ENCODE measurements around the gene ITGB1BP2.
"Not testable (repeated sequence)": the region's sequence is repeated elsewhere in the genome, so short reads cannot be mapped to it uniquely, and the experiment has no call there.

ITGB1BP2 gene

GRCh38 chrX:71301195-71301924 is at the start of gene ITGB1BP2:
ITGB1BP2 (plus strand) TSS chrX:71301750; CDS start chrX:71301807, 57 bp downstream.
- DNase-seq (ENCODE audit: low read depth) = no peak

DNA sequence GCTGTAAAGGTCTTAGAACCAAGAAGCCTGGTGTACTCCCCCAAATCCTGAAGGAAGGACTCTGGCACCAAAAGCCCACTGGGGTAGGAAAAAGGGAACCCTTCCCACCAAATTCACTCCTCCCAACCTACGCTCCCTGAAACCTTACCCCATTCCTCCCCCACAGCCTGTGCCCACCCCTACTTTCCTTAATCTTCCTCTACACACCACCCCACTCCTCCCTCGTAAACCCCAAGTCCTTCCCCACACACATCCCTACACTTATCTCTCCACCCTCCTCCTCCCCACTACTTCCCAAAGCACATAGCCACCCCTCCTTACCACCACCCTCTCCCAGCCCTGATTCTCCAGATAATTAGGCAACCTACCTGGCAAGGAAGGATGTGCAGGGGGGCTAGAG is 49.3 kb upstream of the ITGB1BP2 start:
- no peak for DNase-seq (ENCODE audit: low read depth)

DNA sequence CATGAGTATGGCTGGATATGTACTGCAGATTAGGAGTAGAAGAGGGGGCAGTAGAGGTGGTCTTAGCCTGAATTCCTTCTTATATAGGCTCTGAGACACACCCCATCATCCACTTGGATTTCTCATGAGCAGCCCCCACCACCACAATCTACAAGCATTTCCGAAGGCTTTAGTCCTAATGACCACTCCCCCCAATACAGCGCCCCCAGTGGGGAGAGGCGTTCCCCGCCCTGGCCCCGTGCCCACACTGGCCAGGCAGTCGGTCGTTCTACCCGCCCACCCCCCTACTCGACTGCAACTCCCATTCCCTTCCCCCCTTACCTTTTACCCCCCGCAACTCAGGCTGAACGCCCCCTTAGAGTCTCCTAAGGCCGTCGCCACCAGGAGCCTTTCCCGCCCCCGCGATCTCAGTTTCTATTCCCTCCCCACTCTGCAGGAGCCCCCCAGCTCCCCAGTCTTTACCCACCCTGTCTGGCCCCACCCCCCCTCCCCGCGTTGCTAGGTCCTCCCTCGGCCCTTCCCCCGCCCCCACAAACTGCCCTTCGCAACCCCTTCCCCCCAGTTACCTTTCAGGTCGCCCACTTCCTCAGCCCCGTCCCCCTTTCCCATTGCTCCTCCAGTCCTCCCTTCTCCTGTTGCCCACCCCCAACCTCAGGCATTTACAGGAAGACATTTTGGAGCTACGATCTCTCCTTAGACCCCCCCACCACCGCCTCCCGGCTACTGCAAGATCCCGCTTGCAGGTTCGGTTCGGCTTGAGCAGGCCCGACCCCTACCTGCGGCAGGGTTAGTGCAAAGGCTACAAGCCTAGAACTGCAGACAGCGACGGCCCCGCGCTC is 48.1 kb upstream of the ITGB1BP2 start:
- DNase-seq (ENCODE audit: low read depth) = peak; percentile 22

DNA sequence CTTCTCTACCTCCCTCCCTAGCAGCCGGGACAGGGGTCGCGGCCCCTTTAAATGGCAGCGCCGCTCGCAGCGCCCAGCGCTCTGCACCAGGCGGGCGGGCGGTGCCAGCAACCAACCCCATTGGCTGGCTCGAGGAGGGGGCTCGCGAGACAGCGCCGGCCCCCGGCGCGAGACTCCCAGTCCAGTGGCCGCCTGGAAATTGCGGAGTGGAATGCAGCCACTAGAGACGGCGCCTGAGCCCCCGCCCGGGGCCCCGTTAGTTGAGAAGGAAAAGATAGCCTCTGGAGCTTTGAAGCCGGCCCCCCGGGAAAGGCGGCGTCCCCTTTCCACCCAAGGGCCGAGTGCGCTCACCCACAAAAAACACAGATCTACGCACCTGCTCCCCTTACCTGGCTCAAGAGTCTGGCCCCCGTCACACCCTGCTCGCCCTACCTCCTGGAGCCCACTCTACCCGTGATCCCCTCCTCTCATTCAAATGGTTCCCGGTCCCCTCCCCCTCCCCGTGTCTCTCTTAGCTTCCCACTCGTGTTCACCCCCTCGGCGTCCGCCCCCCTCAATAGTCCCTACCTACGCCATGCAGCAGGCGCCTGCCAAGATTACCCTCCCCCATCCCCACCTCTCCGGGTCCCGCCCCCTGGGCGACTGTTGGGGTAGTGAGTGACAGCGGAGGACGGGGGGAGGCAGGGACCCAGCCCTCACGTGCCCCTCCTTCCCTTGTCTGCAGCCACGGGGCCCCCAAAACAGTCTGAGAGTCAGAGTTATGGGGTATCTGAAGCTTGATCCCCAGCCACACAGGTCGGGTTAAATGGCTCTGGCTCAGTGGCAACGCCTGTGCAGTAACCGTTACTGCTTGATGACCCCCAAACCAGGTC is 47.2 kb upstream of the ITGB1BP2 start, which contains the start of gene ZMYM3:
TSS of gene ZMYM3 (minus strand) at position 49 of the 872 bp plus-strand sequence. CDS start 885 bp downstream, outside the sequence.
- DNase-seq (ENCODE audit: low read depth) = peak; percentile 63

GRCh38 chrX:71256051-71256450 is 45.5 kb upstream of the ITGB1BP2 start:
- no peak for DNase-seq (ENCODE audit: low read depth)

DNA sequence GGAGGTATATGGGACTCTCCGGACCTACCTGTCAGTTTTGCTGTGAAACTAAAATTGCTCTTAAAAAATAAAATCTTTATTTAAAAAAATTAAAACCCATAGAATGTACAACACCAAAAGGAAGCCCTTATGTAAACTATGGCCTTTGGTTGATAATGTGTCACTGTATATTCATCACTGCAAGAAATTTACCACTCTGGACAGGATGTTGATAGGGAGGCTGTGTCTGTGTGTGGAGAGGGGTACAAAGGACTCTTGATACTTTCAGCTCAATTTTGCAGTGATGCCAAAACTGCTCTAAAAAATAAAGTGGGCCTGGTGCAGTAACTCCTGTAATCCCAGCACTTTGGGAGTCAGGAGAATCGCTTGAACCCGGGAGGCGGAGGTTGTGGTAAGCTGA is 44.7 kb upstream of the ITGB1BP2 start:
- no peak for DNase-seq (ENCODE audit: low read depth)

GRCh38 chrX:71268624-71269023 is 32.9 kb upstream of the ITGB1BP2 start:
- DNase-seq (ENCODE audit: low read depth) = not testable (repeated sequence)

- DNase-seq (ENCODE audit: low read depth) = no peak
These were observed 31.7 kb upstream of the ITGB1BP2 start for GRCh38 chrX:71269801-71270395.

- not testable (repeated sequence) for DNase-seq (ENCODE audit: low read depth)
These were observed 29.2 kb upstream of the ITGB1BP2 start for GRCh38 chrX:71272313-71272712.

DNA sequence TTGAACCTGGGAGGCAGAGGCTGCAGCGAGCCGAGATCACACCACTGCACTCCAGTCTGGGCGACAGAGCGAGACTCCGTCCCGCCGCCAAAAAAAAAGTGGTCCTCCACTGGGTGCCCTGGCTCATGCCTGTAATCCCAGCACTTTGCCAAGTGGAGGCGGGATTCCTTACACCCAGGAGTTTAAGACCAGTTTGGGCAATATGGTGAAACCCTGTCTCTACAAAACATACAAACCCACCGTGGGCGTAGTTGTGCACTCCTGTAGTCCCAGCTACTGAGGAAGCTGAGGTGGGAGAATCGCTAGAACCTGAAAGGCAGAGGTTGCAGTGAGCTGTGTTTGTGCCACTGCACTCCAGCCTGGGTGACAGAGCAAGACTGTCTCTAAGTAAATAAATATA is 20.2 kb upstream of the ITGB1BP2 start:
- DNase-seq (ENCODE audit: low read depth) = not testable (repeated sequence)

DNA sequence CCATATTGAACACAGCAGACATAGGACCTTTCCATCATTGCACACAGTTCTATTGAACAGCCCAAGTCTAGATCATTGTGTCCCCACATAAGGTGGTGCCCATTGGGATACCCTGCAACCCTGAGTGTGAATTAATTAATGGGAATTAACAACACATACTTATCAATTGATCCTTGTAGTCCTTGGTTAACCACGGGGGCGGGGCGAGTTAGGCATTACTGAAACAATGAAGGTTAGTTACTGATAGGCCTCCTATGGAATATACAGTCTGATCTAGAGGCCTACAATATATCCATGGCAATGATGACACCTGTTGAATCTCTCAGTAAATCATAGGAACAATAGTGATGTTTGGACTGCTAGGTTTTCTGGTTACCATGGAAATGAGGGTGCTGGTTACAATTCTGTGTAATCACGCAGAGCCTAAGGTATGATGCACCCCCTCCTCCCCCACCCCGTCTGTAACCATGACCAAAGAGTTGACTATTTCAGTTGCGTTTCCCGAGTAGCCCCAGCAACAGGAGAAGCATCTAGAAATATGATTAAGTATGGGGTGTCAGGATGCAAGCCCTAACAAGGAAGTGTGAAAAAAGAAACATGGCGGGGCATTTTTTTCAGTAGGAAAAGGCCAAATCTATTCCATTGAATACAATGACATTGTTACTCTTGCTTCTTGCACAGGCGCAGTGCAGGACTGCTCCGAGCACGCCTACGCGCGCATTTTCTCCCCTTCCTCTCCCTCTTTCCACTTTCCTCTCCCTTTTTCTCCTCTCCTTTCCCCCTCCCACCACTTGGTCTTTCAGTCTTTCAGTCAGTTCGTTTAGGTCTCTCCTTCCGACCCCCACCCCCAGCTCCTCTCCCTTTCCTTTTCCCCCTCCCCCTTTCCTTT is 18.8 kb upstream of the ITGB1BP2 start:
- DNase-seq (ENCODE audit: low read depth) = peak; percentile 29

GRCh38 chrX:71283403-71284143 is 18.0 kb upstream of the ITGB1BP2 start, which contains the start of gene NONO:
NONO (plus strand) TSS chrX:71283635; CDS start chrX:71290638, 7,003 bp downstream.
- DNase-seq (ENCODE audit: low read depth) = peak; percentile 94

GRCh38 chrX:71285929-71286328 is 15.6 kb upstream of the ITGB1BP2 start:
- no peak for DNase-seq (ENCODE audit: low read depth)

DNA sequence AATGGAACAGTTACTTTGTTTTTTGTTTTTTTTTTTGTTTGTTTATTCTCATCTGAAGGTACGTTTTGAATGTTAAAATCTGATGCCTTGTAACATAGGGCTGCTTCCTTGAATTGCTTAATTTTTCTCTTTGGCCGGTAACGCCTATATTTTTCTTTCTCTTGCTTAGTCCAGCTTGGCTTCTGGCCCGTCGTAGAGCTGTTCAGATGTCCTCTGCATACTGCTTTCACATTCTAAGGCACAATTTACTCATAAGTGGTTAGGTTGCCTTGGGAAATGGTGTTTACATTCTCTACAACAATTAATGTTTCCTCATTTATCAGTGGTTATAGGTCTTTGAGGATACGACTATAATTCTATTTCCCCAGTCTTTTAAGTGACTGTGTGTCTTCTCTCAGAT is 10.2 kb upstream of the ITGB1BP2 start:
- peak; percentile 27 for DNase-seq (ENCODE audit: low read depth)

- DNase-seq (ENCODE audit: low read depth) = no peak
These were observed 8.7 kb upstream of the ITGB1BP2 start for GRCh38 chrX:71292669-71293365.

DNA sequence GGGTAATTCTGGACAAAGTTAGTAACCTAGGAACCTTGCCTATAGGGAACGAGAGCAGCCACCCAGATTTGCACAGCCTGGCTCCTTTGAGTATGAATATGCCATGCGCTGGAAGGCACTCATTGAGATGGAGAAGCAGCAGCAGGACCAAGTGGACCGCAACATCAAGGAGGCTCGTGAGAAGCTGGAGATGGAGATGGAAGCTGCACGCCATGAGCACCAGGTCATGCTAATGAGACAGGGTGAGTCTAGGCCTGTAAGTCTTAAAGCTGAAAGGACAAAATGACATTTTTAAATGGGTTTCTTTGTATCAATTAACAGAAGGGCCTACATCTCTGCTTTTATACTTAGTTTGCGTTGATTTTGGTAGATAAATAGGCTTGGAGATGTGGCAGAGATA is 4.7 kb upstream of the ITGB1BP2 start:
- no peak for DNase-seq (ENCODE audit: low read depth)

- no peak for DNase-seq (ENCODE audit: low read depth)
These were observed 3.4 kb upstream of the ITGB1BP2 start for GRCh38 chrX:71298119-71298518.

DNA sequence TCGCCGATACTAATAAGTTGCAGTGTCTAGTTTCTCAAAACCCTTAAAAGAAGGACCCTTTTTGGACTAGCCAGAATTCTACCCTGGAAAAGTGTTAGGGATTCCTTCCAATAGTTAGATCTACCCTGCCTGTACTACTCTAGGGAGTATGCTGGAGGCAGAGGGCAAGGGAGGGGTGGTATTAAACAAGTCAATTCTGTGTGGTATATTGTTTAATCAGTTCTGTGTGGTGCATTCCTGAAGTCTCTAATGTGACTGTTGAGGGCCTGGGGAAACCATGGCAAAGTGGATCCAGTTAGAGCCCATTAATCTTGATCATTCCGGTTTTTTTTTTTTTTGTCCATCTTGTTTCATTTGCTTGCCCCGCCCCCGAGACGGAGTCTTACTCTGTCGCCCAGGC is 1.5 kb upstream of the ITGB1BP2 start:
- not testable (repeated sequence) for DNase-seq (ENCODE audit: low read depth)

- DNase-seq (ENCODE audit: low read depth) = not testable (repeated sequence)
These were observed 1.1 kb upstream of the ITGB1BP2 start for GRCh38 chrX:71300495-71300894.
